T-helper 2 cell treated with Interferon-gamma antibody and Interleukin-4, amounts not matched to agents 5 μg/mL and 100 μg/mL, for 36 hours (primary cell): ENCODE measurements around the gene KANSL1.
"Not testable (repeated sequence)": the region's sequence is repeated elsewhere in the genome, so short reads cannot be mapped to it uniquely, and the experiment has no call there.

Experiments
- DNase-seq: peaks from one replicate; pipeline ENCODE4 v3.0.0; 2021; ENCODE audit warnings: low spot score
- H3K27ac Mint-ChIP-seq: one replicate; pipeline ENCODE4 v1.8.0; 2021; ENCODE audit warnings: mild to moderate bottlenecking, mixed read lengths
- H3K27me3 Mint-ChIP-seq: one replicate; pipeline ENCODE4 v1.8.0; 2021; ENCODE audit warnings: low read depth, mixed read lengths
- H3K36me3 Mint-ChIP-seq: one replicate; pipeline ENCODE4 v1.8.0; 2021; ENCODE audit warnings: low read depth, mixed read lengths
- H3K4me1 Mint-ChIP-seq: one replicate; pipeline ENCODE4 v1.8.0; 2021; ENCODE audit warnings: low read depth, mixed read lengths
- H3K4me3 Mint-ChIP-seq: one replicate; pipeline ENCODE4 v1.8.0; 2022; ENCODE audit warnings: mild to moderate bottlenecking, moderate library complexity, mixed read lengths
- H3K9me3 Mint-ChIP-seq: one replicate; pipeline ENCODE4 v1.8.0; 2021; ENCODE audit warnings: mixed read lengths

Gene KANSL1

DNA sequence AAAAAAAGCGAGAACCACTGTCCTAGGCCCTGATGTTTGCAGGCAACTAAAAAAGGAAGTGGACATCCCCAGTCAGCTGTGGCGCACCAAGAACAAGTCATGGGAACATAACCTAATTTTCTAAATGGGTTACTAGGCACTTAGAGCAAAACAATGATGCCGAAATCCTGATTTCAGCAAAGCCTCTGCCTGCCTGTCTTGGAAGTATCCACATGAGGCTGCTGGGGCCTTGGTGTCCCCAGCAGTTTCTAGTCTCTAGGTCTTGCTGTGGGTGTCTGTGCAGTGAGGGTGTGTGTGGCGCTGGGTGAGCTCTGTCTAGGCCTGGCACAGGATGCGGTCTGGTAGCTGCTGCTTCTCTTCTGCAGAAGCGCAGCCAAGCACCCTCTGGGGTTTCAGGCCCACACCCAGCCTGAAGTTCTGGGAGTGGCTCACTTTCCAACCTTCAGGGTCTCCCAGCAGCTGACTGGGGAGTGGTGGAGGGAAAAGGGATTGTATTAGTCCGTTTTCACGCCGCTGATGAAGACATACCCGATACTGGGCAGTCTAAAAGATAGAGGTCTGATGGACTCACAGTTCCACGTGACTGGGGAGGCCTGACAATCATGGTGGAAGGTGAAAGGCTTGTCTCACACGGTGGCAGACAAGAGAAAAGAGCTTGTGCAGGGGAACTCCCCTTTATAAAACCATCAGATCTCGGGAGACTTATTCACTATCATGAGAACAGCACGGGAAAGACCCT, 173.0 kb downstream of the KANSL1 start:
- Mint-ChIP-seq H3K4me1 (peaks cover 10% of the 10 kb centered on the region), H3K27me3 (no peaks in the 10 kb centered on the region), H3K9me3 (no peaks in the 10 kb centered on the region), H3K36me3 (peaks cover 7% of the 10 kb centered on the region), H3K27ac (peak overlapping the region; percentile 90), H3K4me3 (peak overlapping the region; percentile 15)
- DNase-seq, result peak; percentile 27

GRCh38 chr17:46019408-46019925, 173.8 kb downstream of the KANSL1 start:
- not testable (repeated sequence) for H3K4me3 Mint-ChIP-seq, H3K27ac Mint-ChIP-seq, H3K9me3 Mint-ChIP-seq, DNase-seq, H3K36me3 Mint-ChIP-seq, H3K4me1 Mint-ChIP-seq, H3K27me3 Mint-ChIP-seq

DNA sequence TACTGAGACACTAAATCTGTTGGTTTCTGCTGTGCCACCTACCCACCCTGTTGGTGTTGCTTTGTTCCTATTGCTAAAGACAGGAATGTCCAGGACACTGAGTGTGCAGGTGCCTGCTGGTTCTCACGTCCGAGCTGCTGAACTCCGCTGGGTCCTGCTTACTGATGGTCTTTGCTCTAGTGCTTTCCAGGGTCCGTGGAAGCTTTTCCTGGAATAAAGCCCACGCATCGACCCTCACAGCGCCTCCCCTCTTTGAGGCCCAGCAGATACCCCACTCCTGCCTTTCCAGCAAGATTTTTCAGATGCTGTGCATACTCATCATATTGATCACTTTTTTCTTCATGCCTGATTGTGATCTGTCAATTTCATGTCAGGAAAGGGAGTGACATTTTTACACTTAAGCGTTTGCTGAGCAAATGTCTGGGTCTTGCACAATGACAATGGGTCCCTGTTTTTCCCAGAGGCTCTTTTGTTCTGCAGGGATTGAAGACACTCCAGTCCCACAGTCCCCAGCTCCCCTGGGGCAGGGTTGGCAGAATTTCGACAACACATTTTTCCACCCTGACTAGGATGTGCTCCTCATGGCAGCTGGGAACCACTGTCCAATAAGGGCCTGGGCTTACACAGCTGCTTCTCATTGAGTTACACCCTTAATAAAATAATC, 179.6 kb downstream of the KANSL1 start:
- no peak for DNase-seq
- Mint-ChIP-seq H3K27me3 (no peaks in the 10 kb centered on the region), H3K9me3 (no peaks in the 10 kb centered on the region), H3K27ac (no peak overlapping the region), H3K36me3 (no peaks in the 10 kb centered on the region), H3K4me1 (no peaks in the 10 kb centered on the region), H3K4me3 (no peak overlapping the region)

GRCh38 chr17:46013127-46013501, 180.1 kb downstream of the KANSL1 start:
- Mint-ChIP-seq H3K9me3 (no peaks in the 10 kb centered on the region), H3K36me3 (no peaks in the 10 kb centered on the region), H3K27me3 (peaks cover 1% of the 10 kb centered on the region), H3K4me3 (no peak overlapping the region), H3K4me1 (no peaks in the 10 kb centered on the region), H3K27ac (no peak overlapping the region)
- DNase-seq, result no peak

DNA sequence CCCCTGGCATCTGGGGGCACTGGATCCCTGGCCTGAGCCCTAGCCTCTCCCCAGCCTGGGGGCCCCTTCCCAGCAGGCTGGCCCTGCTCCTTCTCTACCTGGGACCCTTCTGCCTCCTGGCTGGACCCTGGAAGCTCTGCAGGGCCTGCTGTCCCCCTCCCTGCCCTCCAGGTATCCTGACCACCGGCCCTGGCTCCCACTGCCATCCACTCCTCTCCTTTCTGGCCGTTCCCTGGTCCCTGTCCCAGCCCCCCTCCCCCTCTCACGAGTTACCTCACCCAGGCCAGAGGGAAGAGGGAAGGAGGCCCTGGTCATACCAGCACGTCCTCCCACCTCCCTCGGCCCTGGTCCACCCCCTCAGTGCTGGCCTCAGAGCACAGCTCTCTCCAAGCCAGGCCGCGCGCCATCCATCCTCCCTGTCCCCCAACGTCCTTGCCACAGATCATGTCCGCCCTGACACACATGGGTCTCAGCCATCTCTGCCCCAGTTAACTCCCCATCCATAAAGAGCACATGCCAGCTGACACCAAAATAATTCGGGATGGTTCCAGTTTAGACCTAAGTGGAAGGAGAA, 180.6 kb downstream of the KANSL1 start:
- Mint-ChIP-seq H3K4me3 (no peak overlapping the region), H3K27me3 (peaks cover 2% of the 10 kb centered on the region), H3K4me1 (no peaks in the 10 kb centered on the region), H3K9me3 (no peaks in the 10 kb centered on the region), H3K27ac (no peak overlapping the region), H3K36me3 (no peaks in the 10 kb centered on the region)
- DNase-seq, result no peak

GRCh38 chr17:46011711-46012505, 181.3 kb downstream of the KANSL1 start:
- Mint-ChIP-seq H3K4me3 (no peak overlapping the region), H3K36me3 (no peaks in the 10 kb centered on the region), H3K27me3 (peaks cover 2% of the 10 kb centered on the region), H3K4me1 (no peaks in the 10 kb centered on the region), H3K9me3 (no peaks in the 10 kb centered on the region), H3K27ac (no peak overlapping the region)
- no peak for DNase-seq

DNA sequence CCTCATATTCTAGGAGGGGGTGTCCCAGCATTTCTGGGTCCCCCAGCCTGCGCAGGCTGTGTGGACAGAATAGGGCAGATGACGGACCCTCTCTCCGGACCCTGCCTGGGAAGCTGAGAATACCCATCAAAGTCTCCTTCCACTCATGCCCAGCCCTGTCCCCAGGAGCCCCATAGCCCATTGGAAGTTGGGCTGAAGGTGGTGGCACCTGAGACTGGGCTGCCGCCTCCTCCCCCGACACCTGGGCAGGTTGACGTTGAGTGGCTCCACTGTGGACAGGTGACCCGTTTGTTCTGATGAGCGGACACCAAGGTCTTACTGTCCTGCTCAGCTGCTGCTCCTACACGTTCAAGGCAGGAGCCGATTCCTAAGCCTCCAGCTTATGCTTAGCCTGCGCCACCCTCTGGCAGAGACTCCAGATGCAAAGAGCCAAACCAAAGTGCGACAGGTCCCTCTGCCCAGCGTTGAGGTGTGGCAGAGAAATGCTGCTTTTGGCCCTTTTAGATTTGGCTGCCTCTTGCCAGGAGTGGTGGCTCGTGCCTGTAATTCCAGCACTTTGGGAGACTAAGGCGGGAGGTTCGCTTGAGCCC, 182.5 kb downstream of the KANSL1 start:
- DNase-seq, result no peak
- no peak overlapping the region for H3K27ac Mint-ChIP-seq
- peaks cover 2% of the 10 kb centered on the region for H3K27me3 Mint-ChIP-seq
- no peaks in the 10 kb centered on the region for H3K4me1 Mint-ChIP-seq
- no peak overlapping the region for H3K4me3 Mint-ChIP-seq
- no peaks in the 10 kb centered on the region for H3K9me3 Mint-ChIP-seq
- H3K36me3 Mint-ChIP-seq, result no peaks in the 10 kb centered on the region

DNA sequence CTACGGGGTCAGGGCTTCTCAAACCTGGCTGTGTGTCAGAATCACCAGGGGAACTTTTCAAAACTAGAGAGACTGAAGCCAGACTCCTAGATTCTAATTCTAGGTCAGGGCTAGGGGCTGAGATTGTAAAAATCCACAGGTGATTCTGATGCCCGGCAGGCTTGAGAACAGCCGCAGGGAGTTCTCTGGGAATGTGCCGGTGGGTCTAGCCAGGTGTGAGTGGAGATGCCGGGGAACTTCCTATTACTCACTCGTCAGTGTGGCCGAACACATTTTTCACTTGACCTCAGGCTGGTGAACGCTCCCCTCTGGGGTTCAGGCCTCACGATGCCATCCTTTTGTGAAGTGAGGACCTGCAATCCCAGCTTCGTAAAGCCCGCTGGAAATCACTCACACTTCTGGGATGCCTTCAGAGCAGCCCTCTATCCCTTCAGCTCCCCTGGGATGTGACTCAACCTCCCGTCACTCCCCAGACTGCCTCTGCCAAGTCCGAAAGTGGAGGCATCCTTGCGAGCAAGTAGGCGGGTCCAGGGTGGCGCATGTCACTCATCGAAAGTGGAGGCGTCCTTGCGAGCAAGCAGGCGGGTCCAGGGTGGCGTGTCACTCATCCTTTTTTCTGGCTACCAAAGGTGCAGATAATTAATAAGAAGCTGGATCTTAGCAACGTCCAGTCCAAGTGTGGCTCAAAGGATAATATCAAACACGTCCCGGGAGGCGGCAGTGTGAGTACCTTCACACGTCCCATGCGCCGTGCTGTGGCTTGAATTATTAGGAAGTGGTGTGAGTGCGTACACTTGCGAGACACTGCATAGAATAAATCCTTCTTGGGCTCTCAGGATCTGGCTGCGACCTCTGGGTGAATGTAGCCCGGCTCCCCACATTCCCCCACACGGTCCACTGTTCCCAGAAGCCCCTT, 183.3 kb downstream of the KANSL1 start:
- H3K36me3 Mint-ChIP-seq, result no peaks in the 10 kb centered on the region
- H3K27me3 Mint-ChIP-seq, result peaks cover 2% of the 10 kb centered on the region
- H3K9me3 Mint-ChIP-seq, result no peaks in the 10 kb centered on the region
- no peak overlapping the region for H3K27ac Mint-ChIP-seq
- no peak for DNase-seq
- H3K4me1 Mint-ChIP-seq, result no peaks in the 10 kb centered on the region
- H3K4me3 Mint-ChIP-seq, result no peak overlapping the region

- no peak overlapping the region for H3K4me3 Mint-ChIP-seq
- H3K9me3 Mint-ChIP-seq, result no peaks in the 10 kb centered on the region
- no peak for DNase-seq
- H3K27me3 Mint-ChIP-seq, result peaks cover 2% of the 10 kb centered on the region
- H3K36me3 Mint-ChIP-seq, result no peaks in the 10 kb centered on the region
- H3K27ac Mint-ChIP-seq, result no peak overlapping the region
- peaks cover 1% of the 10 kb centered on the region for H3K4me1 Mint-ChIP-seq
Measured at GRCh38 chr17:46008591-46008990, 184.6 kb downstream of the KANSL1 start.

GRCh38 chr17:46007461-46007965, 185.7 kb downstream of the KANSL1 start:
- DNase-seq, result no peak
- Mint-ChIP-seq H3K27me3 (peaks cover 2% of the 10 kb centered on the region), H3K9me3 (no peaks in the 10 kb centered on the region), H3K4me1 (peaks cover 5% of the 10 kb centered on the region), H3K36me3 (no peaks in the 10 kb centered on the region), H3K27ac (no peak overlapping the region), H3K4me3 (no peak overlapping the region)

- H3K36me3 Mint-ChIP-seq, H3K27me3 Mint-ChIP-seq, H3K4me3 Mint-ChIP-seq, DNase-seq, H3K27ac Mint-ChIP-seq, H3K4me1 Mint-ChIP-seq, H3K9me3 Mint-ChIP-seq: not testable (repeated sequence)
Measured at GRCh38 chr17:46006082-46006481, 187.1 kb downstream of the KANSL1 start.

GRCh38 chr17:46003907-46004748, 189.1 kb downstream of the KANSL1 start:
- no peaks in the 10 kb centered on the region for H3K9me3 Mint-ChIP-seq
- no peak overlapping the region for H3K4me3 Mint-ChIP-seq
- H3K36me3 Mint-ChIP-seq, result no peaks in the 10 kb centered on the region
- H3K27me3 Mint-ChIP-seq, result peaks cover 2% of the 10 kb centered on the region
- H3K27ac Mint-ChIP-seq, result no peak overlapping the region
- H3K4me1 Mint-ChIP-seq, result peaks cover 5% of the 10 kb centered on the region
- DNase-seq, result no peak
